ENCODE measurements around the gene APLP2.

Gene APLP2

DNA sequence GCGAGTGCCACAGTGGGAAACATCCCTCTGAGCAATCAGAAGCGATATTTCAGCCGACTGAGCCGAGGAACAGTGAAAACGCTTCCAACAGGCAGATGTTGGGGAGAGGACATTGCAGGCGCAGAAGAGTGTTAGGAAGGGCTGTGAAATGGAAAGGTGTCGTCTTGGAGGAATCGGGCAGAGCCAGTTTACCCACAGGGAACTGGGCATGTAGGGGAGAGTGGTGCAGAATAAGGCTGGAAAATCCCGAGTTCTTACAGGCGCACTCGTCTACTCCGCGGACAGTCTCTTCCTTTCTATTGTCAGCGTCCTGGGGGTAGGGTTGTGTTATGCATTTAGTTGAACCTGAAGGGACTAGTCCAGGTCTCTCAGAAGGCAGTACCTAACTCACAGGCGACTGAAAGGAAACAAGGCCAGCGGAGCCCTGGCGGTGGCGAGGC lies 1.1 kb upstream of the APLP2 start:
- peak overlapping the region; percentile 92 for H3K27ac ChIP-seq
- TF ChIP-seq CTCF (IDR thresholded peaks at IDR 0.05) (no peak), ZFX (IDR thresholded peaks at IDR 0.05; ENCODE audit: borderline replicate concordance) (no peak)

GRCh38 chr11:130068986-130069658 lies 572 bp upstream of the APLP2 start:
- TF ChIP-seq ZFX (IDR thresholded peaks at IDR 0.05; ENCODE audit: borderline replicate concordance), result no peak
- TF ChIP-seq CTCF (IDR thresholded peaks at IDR 0.05), result no peak
- H3K27ac ChIP-seq, result peak overlapping the region; percentile 92

DNA sequence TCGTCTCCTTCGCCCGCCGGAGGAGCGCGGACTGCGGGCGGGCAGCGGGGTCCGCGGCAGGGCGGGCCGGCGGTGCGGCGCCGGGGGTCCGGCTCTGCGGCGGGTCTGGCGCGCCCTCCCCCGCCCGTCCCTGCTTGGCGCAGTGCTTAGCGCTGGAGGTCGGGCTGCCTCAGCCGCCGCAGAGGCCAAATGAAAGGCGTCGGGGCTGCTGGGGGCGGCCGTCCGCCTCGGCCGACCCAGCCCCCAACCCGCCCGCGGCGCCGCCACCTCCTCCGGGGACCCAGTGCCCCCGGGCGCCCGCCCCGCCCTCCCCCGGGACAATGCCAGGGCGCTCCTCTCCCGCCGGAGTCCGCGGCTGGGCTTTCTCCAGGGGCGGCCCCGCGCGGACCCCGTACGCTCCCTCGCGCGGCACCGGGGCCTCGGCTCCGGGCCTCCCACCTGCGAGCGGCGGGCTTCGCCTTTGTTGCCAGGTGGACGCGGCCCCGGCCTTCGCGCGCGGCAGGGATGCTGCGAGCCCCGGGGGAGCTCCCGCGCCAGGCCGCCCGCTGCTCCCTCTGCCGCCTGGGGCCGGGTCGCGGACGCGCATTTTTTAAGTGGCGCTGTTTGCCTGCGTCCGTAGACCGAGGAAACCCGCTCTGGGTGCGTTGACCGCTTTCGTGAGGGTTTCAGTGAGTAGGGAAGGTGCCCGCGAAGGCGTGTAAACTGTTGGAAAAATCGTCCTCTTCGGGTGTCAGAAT lies 583 bp downstream of the APLP2 start:
- peak; percentile 27; the same call in 1 of the 2 replicates for TF ChIP-seq CTCF (IDR thresholded peaks at IDR 0.05)
- no peak for TF ChIP-seq ZFX (IDR thresholded peaks at IDR 0.05; ENCODE audit: borderline replicate concordance)
- H3K27ac ChIP-seq, result peak overlapping the region; percentile 92

DNA sequence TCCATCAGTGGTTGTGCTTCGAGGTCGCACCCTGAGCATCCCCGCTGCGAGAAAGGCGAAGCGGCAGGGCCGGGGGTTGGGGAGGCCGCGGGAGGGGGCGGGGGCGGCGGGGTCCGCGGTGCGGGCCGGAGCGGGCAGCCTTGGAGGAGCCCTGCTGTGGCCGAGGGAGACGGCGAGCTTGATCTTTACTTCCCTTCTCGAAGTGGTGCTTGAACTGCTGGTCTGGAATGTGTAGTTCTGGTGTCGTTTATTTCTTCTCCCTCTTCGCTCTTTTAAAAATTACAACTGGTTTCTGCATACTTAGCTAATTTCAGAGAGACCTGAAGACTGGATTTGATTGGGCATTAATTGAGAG lies 1.1 kb downstream of the APLP2 start:
- H3K27ac ChIP-seq, result peak overlapping the region; percentile 92
- TF ChIP-seq ZFX (IDR thresholded peaks at IDR 0.05; ENCODE audit: borderline replicate concordance) (no peak), CTCF (IDR thresholded peaks at IDR 0.05) (no peak)

- TF ChIP-seq CTCF (IDR thresholded peaks at IDR 0.05) (no peak), ZFX (IDR thresholded peaks at IDR 0.05; ENCODE audit: borderline replicate concordance) (no peak)
- peak overlapping the region; percentile 92; the same call in 1 of the 2 replicates for H3K27ac ChIP-seq
Observed at GRCh38 chr11:130071211-130071712, 1.6 kb downstream of the APLP2 start.

DNA sequence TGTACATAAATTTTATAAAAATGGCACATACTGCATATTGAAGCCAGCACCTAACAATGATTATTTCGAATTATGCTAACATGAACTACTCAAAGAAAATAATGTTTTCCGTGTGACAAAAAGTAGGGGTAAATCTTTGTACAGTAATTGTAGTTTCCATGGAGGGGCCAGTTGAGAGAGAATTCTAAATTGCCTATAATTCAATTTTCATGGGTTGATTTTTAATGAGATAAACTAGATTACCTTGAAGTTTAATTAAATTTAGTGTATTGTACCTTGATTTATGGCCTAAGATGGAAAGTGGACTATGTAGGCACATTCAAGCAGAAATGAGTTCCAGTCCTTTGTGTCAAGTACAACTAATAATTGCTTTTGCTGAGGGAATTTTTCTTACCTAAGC lies 5.0 kb downstream of the APLP2 start:
- H3K27ac ChIP-seq, result no peak overlapping the region

More for the DNA sequence above, 5.0 kb downstream of the APLP2 start:
- TF ChIP-seq ZFX (IDR thresholded peaks at IDR 0.05; ENCODE audit: borderline replicate concordance) (no peak), CTCF (IDR thresholded peaks at IDR 0.05) (no peak)
